Hypothalamus (tissue), 51 donors: ENCODE results near the gene EGR2.

ENCODE experiments used
- DNase-seq, 51 donors: peaks; one replicate each; lab custom pipeline; 2025; lab: John Stamatoyannopoulos, UW

EGR2 gene

GRCh38 chr10:62818426-62819011 is 2.4 kb upstream of the EGR2 start:
- peak in 18 of 51 donors; percentile 11 to 65 (median 25) for DNase-seq

GRCh38 chr10:62817766-62818425 is 1.7 kb upstream of the EGR2 start:
- peak in 40 of 51 donors; percentile 13 to 77 (median 39) for DNase-seq

GRCh38 chr10:62817121-62817765 is 1.1 kb upstream of the EGR2 start:
- peak in 23 of 51 donors; percentile 9 to 66 (median 28) for DNase-seq

- DNase-seq, result no peak
Observed at GRCh38 chr10:62816076-62816330, 163 bp downstream of the EGR2 start.

GRCh38 chr10:62815381-62816075 is 638 bp downstream of the EGR2 start:
- DNase-seq, result no peak

- no peak for DNase-seq
Observed at GRCh38 chr10:62814756-62815380, 1.3 kb downstream of the EGR2 start.

GRCh38 chr10:62813981-62814380 is 2.2 kb downstream of the EGR2 start:
- no peak for DNase-seq

- no peak for DNase-seq
Observed at GRCh38 chr10:62813453-62813852, 2.7 kb downstream of the EGR2 start.

GRCh38 chr10:62812672-62813439 is 3.3 kb downstream of the EGR2 start:
- DNase-seq, result no peak

- no peak for DNase-seq
Observed at GRCh38 chr10:62811159-62811875, 4.8 kb downstream of the EGR2 start.

GRCh38 chr10:62810156-62810902 is 5.8 kb downstream of the EGR2 start:
- no peak for DNase-seq

GRCh38 chr10:62806251-62806650 is 9.9 kb downstream of the EGR2 start:
- no peak for DNase-seq

- peak in 22 of 51 donors; percentile 20 to 82 (median 52) for DNase-seq
Observed at GRCh38 chr10:62805231-62806099, 10.7 kb downstream of the EGR2 start.

GRCh38 chr10:62804356-62805230 is 11.6 kb downstream of the EGR2 start, which contains the start of gene ADO:
Gene ADO, plus strand, starts transcription at chr10:62804720. Its CDS starts 340 bp downstream, at chr10:62805060.
- peak; percentile 55 to 96 (median 85) for DNase-seq

GRCh38 chr10:62803724-62804355 is 12.3 kb downstream of the EGR2 start:
- no peak for DNase-seq

- DNase-seq, result no peak
Observed at GRCh38 chr10:62801871-62802270, 14.3 kb downstream of the EGR2 start.
